ENCODE data around the gene RBM15B.

The RBM15B gene

GRCh38 chr3:51388286-51389029 lies 2.6 kb upstream of the RBM15B start:
- 0 out of 2 replicates have a peak, but pooled peaks have one; percentile 6 for TF ChIP-seq RAD21 (IDR thresholded peaks at IDR 0.05; ENCODE audit: low read depth)
- TF ChIP-seq FOXM1 (IDR thresholded peaks at IDR 0.05; ENCODE audit: borderline replicate concordance, low read depth), result no peak

GRCh38 chr3:51389423-51390183 lies 1.5 kb upstream of the RBM15B start:
- TF ChIP-seq MAX (IDR thresholded peaks at IDR 0.05) (no peak), EP300 (IDR thresholded peaks at IDR 0.05; ENCODE audit: borderline replicate concordance) (no peak), RAD21 (IDR thresholded peaks at IDR 0.05; ENCODE audit: low read depth) (peak; percentile 46), EGR1 (IDR thresholded peaks at IDR 0.05) (peak; percentile 34; the same call in 1 of the 2 replicates), ZBTB7A (IDR thresholded peaks at IDR 0.05; ENCODE audit: low read depth) (no peak), CREB1 (IDR thresholded peaks at IDR 0.05; ENCODE audit: low read depth) (no peak), TEAD4 (IDR thresholded peaks at IDR 0.05) (no peak)

GRCh38 chr3:51390246-51391074 lies 625 bp upstream of the RBM15B start:
- TF ChIP-seq TAF1 (IDR thresholded peaks at IDR 0.05; ENCODE audit: low read depth), result no peak
- TF ChIP-seq RAD21 (IDR thresholded peaks at IDR 0.05; ENCODE audit: low read depth), result no peak
- no peak for TF ChIP-seq YY1 (IDR thresholded peaks at IDR 0.05; ENCODE audit: low read depth)
- no peak for TF ChIP-seq CEBPB (IDR thresholded peaks at IDR 0.05)
- TF ChIP-seq NFIC (IDR thresholded peaks at IDR 0.05), result no peak

- no peak for TF ChIP-seq CEBPB (IDR thresholded peaks at IDR 0.05)
- peak; percentile 81; the same call in 1 of the 2 replicates for TF ChIP-seq MAX (IDR thresholded peaks at IDR 0.05)
- TF ChIP-seq FOXM1 (IDR thresholded peaks at IDR 0.05; ENCODE audit: borderline replicate concordance, low read depth), result no peak
These were observed 675 bp downstream of the RBM15B start for GRCh38 chr3:51391566-51392354.

- TF ChIP-seq YY1 (IDR thresholded peaks at IDR 0.05; ENCODE audit: low read depth) (no peak), REST (IDR thresholded peaks at IDR 0.05; ENCODE audit: low read depth) (no peak), RAD21 (IDR thresholded peaks at IDR 0.05; ENCODE audit: low read depth) (no peak), NFIC (IDR thresholded peaks at IDR 0.05) (no peak), EGR1 (IDR thresholded peaks at IDR 0.05) (no peak), FOXM1 (IDR thresholded peaks at IDR 0.05; ENCODE audit: borderline replicate concordance, low read depth) (no peak), CEBPB (IDR thresholded peaks at IDR 0.05) (no peak), ZBTB7A (IDR thresholded peaks at IDR 0.05; ENCODE audit: low read depth) (no peak), TCF12 (IDR thresholded peaks at IDR 0.05; ENCODE audit: low read depth) (no peak), TEAD4 (IDR thresholded peaks at IDR 0.05) (no peak), USF1 (IDR thresholded peaks at IDR 0.05) (no peak), EP300 (IDR thresholded peaks at IDR 0.05; ENCODE audit: borderline replicate concordance) (no peak), TAF1 (IDR thresholded peaks at IDR 0.05; ENCODE audit: low read depth) (no peak), CREB1 (IDR thresholded peaks at IDR 0.05; ENCODE audit: low read depth) (no peak), MAX (IDR thresholded peaks at IDR 0.05) (no peak)
These were observed 1.5 kb downstream of the RBM15B start for GRCh38 chr3:51392355-51393133.

- no peak for TF ChIP-seq EP300 (IDR thresholded peaks at IDR 0.05; ENCODE audit: borderline replicate concordance)
- no peak for TF ChIP-seq TEAD4 (IDR thresholded peaks at IDR 0.05)
- no peak for TF ChIP-seq ZBTB7A (IDR thresholded peaks at IDR 0.05; ENCODE audit: low read depth)
- no peak for TF ChIP-seq CEBPB (IDR thresholded peaks at IDR 0.05)
- no peak for TF ChIP-seq TAF1 (IDR thresholded peaks at IDR 0.05; ENCODE audit: low read depth)
- no peak for TF ChIP-seq MAX (IDR thresholded peaks at IDR 0.05)
- TF ChIP-seq NFIC (IDR thresholded peaks at IDR 0.05), result no peak
- TF ChIP-seq TCF12 (IDR thresholded peaks at IDR 0.05; ENCODE audit: low read depth), result no peak
- no peak for TF ChIP-seq RAD21 (IDR thresholded peaks at IDR 0.05; ENCODE audit: low read depth)
- no peak for TF ChIP-seq REST (IDR thresholded peaks at IDR 0.05; ENCODE audit: low read depth)
- TF ChIP-seq FOXM1 (IDR thresholded peaks at IDR 0.05; ENCODE audit: borderline replicate concordance, low read depth), result no peak
- no peak for TF ChIP-seq CREB1 (IDR thresholded peaks at IDR 0.05; ENCODE audit: low read depth)
These were observed 2.0 kb downstream of the RBM15B start for GRCh38 chr3:51393134-51393495.
